HG02852 (cell line): ENCODE measurements around the gene LYRM2.

Experiments used
- ATAC-seq: cut with Tn5 transposase; IDR thresholded peaks from one replicate; pipeline ENCODE4 v1.9.1; 2021; ENCODE audit warnings: mild to moderate bottlenecking, moderate library complexity; ENCODE audit not compliant: unreplicated experiment

Gene LYRM2, protein sequence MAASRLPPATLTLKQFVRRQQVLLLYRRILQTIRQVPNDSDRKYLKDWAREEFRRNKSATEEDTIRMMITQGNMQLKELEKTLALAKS

DNA sequence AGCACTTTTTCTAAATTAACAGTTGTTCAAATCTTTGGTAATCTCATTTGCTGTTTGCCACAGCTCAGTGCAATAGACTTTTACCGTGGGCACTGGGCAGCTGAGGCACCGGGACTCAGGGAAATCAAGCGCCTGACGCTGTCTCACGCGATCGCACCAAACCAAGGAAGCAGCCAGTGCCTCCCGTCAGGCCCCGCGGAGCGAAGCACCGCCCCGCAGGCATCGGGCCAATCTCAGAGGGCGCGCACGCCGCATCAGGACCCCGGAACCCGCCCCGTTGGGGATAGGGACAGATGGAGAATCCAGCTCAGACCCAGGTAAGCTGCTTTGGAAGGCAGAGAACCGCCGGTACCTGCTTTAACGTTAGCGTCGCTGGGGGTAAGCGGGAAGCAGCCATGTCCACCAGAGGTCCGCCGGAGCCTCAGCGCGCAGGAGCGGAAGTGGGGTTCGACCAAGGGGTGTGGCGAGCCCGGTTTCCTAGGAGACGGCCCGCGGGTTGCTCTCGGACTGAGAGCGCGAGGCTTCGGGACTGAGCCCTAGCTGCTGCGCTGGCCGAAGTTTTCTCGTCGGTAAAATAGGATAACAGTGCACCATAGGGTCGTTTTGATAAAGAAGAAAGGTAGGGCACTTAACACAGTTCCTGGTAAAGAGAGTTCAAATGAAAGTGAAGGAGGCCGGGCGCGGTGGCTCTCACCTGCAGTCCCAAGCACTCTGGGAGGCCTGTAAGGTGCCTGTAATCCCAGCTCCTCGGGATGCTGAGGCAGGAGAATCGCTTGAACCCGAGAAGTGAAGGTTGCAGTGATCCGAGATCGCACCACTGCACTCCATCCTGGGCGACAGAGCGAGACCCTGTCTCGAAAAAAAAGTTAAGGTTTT lies at the start of gene LYRM2:
TSS of gene LYRM2 (minus strand) at position 428 of the 876 bp plus-strand sequence. CDS start at position 397, 31 bp downstream.
- peak; percentile 99 for ATAC-seq

DNA sequence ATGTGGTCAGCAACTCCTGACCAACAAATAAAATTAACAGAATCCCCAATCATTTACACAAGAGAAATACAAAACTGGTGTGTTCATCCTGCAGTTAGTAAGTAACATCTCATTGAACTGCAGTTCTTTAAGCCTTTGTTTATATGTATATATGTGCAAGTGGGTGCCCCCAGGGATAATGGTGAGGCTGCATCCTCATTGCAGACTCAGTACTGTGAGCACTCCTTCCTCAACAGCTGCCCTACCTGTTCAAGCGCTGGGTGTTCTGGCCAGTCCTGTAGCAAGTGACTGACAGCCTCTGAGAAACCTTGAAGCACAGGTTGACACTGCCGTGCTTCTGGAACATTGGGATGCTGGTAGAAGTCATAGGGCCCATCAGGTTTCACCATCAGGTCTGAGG lies 49.8 kb upstream of the LYRM2 start:
- no peak for ATAC-seq

DNA sequence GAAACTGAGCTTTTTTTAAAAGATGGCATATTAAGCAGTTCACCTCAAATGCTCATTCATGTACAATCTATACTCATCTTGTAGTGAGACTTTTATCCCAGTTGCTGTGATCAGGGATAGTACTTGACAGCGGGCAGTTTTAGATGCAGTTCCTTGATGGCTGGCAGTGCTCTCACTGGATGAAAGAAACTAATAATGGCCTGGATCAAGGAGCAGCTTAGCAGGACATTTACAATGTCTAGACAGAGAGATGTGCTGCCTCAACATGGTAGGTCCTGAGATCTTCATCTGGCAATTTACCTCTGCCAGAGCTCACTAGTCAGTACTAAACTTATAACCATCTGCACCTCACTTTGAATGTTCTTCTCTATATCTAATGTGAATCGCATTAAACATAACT lies 46.8 kb upstream of the LYRM2 start:
- no peak for ATAC-seq

DNA sequence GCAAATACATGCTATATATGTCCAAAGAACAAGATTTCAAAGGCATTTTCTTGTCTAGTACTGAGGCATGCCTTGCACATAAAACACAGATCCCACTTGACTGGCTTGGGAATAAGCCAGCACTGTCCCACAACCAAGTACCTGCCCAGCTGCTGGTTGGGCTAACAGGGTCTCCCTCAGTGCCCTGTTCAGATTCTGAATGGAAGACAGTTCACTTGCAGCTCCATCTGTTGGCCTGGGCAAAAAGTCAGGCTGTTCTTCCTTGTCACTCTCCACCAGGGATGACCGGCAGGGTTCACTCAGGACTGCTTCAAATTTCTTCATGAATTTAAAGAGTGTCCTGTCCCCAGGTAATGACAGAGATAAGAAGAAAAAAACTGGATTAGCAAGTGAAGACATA lies 44.4 kb upstream of the LYRM2 start:
- no peak for ATAC-seq

DNA sequence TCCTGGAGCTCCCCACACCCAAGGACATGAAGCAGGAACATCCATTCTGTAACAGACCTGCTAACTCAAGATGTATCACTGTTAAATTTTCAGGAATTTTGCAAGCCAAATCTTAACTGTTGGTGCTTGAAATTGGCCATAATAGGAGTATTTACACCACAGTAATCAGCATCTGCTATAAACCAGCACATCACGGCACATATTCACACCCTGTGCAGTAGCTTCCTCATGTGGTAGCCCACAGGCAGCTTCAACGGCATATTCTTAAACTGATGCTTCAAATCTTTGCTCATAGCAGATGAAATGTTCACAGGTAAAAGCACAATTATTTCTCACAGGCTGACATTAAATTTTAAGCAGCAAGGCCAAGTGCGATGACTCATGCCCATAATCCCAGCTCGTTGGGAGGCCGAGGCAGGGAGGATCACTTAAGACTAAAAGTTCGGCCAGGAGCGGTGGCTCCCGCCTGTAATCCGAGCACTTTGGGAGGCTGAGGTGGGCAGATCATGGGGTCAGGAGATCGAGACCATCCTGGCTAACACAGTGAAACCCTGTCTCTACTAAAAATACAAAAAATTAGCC lies 43.5 kb upstream of the LYRM2 start:
- ATAC-seq, result no peak

DNA sequence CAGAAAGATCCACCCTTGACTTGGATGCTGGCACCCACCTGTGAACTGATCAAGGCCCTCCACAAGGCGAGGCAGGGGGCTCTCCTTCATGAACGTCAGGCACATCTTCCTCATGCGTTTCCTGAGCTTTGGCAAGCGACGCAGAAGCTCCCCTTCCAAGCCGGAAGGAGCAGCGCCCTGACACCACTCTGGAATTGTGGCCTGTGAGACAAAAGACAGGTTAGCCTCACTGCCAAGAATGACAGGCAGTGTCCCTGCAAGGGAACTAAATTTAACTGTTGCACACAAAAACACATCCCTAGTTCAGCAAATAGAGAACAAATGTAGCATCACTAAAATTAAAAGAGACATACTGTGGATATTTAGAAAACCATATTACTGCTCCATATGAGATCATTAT lies 42.0 kb upstream of the LYRM2 start:
- no peak for ATAC-seq

DNA sequence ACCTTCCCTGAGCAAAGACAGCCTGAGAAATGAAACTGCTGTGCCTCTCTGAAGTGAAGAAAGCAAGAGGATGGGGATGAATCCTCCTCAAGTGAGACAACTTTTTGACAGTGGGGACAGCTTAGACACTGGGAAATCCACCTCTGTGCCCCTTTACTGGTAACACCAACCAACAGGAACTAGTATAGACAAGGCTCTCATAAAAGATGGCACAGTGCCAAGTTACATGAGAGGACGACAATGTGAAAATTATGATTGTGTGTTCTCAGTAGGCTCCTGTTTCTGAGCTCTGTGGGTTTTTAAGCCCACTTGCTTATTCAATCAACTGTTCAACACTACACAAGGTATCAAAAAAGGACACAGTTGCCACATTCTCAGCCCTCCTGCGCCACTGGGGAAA lies 41.6 kb upstream of the LYRM2 start:
- no peak for ATAC-seq

DNA sequence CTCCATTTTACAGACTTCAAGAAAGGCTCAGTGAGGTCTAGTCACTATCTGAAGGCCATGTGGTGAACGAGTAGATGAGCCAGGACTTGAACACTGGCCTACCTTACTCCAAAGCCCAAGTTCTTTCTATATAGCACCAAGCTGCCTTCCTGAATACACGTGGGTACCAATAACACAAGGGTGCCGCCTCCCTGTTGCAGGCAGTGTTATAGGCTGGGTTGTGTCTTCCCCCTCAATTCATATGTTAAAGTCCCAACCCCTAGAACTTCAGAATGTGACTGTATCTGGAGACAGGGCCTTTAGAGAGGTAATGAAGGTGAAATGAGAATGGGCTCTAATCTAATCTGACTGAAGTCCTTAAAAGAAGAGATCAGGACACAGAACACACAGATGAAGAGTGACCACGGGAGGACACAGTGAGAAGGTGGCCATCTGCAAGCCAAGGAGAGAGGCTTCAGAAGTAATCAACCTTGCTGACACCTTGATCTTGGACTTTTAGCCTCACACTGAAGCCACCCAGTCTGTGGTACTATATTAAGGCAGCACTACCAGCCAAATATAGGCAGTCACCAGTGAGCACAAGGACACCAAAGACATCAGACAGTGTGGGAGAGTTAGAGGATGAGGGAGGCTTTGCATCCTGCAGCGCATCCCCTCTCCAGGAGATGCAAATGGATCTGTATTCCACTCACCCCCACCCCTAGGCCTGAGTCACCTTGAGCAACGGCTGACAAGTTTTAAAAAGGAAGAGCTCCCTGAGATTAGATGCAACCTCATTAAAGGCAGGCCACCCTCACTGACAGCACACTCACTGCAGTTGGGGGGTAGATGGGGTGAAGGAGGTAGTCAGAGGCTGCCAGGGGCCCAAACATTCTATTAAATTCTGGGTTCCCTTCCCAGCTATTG lies 40.9 kb upstream of the LYRM2 start:
- no peak for ATAC-seq

DNA sequence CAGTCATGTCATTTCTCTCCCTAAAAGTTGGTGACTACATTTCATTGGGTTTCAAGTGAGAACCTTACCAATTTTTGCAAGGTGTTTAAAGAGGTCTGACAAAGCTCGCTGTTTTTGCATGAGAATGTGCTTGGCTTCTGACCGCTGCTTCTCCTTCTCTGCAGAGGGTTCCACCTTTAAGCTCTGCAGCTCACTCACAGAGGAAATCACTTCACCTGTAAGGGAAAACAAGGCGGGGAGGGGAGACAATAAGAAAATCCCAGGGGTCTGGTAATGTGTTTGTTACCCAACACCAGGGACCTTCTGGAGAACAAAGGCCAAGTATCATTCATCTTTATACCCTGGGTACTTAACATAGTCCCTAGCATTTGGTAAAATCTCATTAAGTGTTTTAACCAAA lies 40.0 kb upstream of the LYRM2 start:
- no peak for ATAC-seq

DNA sequence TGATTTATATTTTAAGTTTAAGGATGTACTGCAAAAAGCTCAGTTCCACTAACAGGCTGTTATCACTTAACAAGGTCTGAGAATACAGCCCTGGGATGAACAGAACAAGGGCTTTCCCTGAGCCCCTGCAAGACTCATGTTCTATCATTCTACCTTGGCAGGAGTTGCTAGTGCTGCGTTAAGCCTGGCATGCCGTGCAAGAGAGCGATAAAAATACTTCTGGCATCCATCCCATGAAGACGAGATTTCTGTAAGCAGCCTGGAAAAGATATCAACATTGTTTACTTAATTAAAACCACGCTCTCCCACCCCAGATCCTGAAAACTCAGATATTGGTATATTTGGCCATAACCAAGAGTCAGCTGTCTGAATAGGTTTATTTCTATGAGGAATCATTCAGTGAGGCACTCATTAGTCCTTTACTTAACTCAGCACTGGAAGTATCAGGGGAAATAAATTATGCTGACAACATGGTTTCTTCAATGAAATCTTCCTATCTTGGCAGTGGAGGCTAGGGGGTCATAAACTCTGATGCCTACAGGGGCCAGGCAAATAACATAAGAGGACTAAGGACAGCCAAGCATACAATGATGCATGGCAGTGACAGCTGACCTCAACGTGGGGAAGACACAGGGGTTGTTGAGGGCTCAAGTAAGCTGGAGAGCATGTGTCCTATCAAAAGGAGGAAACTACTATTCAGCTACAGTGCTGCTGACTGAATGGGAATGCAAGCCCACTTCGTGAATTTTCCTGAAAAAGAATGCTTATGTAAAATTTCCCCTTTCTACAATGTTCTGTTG lies 37.6 kb upstream of the LYRM2 start:
- ATAC-seq, result no peak

DNA sequence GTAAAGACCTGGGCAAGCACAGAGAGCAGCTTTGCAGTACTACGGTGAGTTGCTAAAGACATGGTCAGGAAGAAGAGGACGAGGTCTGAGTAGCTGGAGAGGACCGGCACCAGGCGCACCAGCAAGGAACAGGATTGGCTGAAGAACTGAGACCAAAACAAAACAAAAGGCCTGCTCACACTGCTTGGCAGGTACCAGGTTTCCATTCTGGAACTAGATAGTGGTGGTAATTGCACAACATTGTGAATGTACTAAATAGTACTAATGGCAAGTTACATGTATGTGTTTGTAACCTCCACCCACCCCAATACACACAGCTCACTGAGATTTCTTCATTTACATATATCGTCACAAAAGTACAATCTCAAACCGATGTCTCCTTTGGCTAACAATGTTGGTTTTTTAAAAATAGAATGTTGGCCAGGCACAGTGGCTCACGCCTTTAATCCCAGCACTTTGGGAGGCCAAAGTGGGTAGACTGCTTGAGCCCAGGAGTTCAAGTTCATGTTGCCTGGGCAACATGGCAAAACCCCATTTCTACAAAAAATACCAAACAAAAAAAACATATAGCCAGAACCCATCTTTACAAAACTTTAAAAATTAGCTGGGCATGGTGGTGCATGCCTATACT lies 32.5 kb upstream of the LYRM2 start:
- no peak for ATAC-seq

DNA sequence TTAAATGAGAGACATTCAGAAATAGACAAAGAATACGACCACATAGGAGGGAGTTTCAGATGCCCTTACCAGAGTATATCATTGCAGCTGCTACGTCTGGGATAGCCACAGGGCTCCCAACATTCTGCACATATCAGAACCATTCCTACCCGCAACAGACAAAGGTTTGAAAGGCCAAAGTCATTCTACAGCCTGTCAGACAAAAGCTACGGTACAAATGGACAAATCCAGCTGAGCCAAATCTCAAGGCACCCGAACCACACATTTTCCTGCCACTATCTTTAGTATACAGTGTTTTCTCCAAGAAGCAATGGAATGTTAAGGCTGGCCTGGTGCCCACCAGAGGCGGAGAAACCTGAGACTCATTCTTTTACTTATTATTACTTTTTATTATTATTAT lies 30.5 kb upstream of the LYRM2 start:
- no peak for ATAC-seq

DNA sequence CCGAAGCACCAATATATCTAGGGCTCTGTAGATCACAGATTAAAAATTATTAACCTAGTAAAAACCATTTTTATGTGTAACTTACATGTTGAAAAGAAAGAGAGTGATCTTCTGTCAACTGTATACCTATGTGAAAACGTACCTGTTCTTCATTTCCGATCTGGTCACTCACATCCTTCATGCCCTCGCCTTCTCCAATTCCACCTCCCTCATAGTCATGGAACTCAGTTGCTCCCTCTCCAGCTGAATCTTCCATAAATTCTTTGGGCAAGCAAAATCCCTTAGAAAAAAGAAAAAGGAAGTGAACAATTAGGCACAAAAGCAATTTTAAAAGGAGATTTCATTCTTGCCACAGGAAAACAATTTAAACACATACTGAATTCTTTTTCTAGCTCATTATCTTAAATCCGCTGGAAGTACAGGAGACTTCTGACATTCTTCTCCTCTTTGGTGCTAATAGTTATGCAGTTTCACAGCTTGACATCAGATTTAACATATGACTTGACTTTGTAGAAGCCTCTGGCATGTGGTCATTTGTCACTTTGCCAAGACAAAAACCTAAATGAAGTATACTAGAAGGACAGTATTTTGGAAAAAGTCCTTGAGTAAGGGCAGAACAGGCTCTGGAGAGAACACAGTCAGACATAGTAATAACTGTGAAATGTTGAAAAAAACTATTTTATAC lies 29.5 kb upstream of the LYRM2 start:
- no peak for ATAC-seq

DNA sequence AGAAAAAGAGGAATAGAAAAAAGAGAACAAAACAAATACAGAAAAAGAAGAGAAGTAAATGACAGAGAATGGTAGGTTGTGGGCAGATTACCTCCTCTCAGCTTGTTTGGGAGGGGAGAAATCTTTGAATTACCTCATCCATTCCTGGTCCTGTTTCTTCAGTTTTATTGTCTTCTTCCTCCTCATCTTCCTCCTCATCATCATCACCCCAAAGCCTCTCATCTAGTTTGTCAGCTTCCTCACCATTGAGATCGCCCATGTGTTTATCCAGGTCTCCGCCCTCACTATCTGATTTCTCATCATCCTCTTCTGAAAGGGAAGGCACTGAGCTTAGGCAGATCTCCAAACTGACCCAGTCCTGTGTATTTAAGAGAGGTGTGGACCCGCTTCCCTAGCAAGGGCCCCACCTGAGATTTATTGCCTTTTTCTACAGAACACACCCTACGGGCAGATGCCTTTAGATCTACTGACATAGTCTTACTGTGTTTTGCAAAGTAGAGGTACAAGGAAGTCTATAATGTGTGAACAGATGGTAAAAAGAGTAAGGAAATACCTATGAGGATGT lies 24.2 kb upstream of the LYRM2 start:
- no peak for ATAC-seq

DNA sequence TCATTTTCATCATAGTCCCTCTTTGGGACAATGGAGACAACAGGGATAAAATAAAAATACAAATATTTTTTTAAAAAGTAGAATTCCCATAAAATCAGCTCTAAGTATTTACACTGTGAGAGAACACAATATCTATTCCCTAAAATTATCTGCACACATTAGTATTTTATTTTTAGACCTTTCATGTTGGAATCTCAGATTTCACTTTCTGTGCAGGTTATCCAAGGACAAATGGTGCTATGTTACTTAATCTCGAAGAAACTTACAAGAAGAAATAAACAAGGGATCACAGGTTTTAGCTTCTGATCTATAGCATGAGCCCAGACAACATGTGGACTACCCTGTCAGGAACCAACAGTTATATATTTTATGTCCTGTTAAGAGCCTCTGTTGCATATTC lies 23.0 kb upstream of the LYRM2 start:
- no peak for ATAC-seq

DNA sequence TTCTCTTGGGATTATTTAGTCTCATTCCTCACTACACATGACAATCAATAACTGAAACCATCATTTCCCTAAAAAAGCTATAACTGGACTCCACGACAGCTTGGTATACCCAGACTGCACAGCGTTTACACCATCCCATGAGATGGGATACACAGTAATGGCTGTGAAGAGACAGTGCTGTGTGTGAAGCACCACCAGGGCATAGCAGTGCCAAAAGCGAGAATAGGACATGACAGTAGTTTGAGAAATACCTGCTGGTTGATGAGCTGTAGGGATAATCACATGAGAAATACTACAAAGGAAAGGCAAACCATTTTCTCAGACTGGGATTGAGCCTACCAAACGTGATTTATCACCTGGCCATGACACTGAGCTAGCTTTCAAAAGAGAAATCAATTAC lies 22.4 kb upstream of the LYRM2 start:
- no peak for ATAC-seq

DNA sequence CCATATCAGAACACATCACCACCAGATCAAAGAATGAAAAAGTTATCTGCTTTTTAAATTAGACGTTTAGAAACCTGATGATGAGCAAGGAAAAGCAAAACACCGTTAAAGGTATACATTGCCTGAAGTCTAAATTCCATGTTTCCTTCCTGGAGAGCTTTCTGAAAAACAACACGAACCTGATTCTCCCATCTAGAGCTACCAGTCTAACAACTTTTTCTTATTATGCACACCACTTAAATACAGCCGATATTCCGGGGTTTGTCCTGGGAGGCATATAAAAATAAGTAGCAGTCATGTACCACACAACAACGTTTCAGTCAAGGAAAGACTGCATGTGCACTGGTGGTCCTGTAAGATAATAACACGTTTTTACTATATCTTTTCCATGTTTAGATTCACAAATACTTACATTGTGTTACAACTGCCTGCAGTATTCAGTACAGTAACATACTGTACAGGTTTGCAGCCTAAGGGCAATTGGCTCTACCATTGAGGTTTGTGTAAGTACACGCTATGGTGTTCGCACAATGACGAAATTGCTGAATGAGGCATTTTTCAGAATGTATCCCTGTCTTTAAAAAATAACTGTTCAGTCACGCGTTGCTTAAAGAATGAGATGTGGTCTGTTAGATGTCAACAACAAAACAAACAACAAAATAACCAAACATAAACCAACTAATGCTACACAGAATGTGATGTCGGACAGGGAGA lies 19.1 kb upstream of the LYRM2 start:
- ATAC-seq, result no peak

DNA sequence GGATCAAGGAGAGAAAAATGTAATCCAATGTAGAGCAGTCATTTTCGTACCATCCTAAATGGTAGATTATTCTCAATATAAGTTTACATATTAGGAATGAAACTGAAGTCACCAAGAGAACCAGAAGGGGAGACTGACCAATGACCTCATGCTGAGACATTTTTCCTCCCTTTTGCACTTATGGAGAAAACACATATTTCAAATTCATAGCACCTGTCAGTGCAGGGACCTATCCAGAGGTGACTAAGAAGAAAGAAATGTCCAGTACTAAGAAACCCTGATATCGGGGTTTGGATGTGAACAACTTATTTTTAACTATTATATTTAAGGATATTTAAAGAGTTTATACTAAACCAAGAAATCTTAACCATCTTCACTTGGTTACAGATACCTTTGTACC lies 16.6 kb upstream of the LYRM2 start:
- no peak for ATAC-seq

DNA sequence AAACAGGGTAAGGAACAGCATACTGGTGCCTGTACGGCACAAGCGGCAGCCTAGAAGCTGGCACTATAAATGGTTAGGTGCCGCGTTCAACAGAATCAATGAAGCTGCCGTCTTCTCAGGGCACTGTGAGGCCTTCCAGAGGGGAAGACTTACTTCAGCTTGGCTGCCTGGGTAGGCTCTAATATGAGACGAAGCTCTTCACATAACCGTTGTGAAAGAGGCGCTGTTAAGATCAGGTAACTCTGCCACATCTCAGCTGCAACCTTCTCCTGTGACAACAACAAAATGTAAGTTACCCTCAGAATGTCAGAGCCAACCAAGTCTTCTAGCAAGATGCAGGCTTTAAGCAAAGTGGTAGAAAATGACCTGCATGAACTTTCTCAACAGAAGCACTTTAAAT lies 12.0 kb upstream of the LYRM2 start:
- ATAC-seq, result no peak
